Thyroid gland (tissue), 4 donors: Measurements from ENCODE around the gene ZDHHC9. TPM values are rescaled to one million over a fixed set of nuclear protein-coding genes. Genes with fewer than 3 reads are reported as not detected.

ENCODE experiments used
- DNase-seq, 2 donors: peaks; one replicate each; pipeline ENCODE4 v3.0.0-alpha.2; 2019
- H3K27ac ChIP-seq, 3 donors: fragments of 200-600 bp; sonication (generic); 1 replicate in 2 of 3; 2 replicates in 1 of 3; pipeline ENCODE4 v1.5.1; 2016 to 2019; ENCODE audit warnings: mild to moderate bottlenecking in 1 of 3, moderate library complexity in 1 of 3
- H3K27me3 ChIP-seq: fragments of 200-600 bp; sonication (generic); one replicate; pipeline ENCODE4 v1.5.1; 2019
- H3K36me3 ChIP-seq, 2 donors: fragments of 200-600 bp; sonication (generic); one replicate each; pipeline ENCODE4 v1.5.1; 2016 to 2019
- H3K4me1 ChIP-seq, 2 donors: fragments of 200-600 bp; sonication (generic); one replicate each; pipeline ENCODE4 v1.5.1; 2017 to 2019
- H3K4me3 ChIP-seq, 3 donors: fragments of 200-600 bp; sonication (generic); replicated peaks in 1 of 3; 1 replicate in 2 of 3; 2 replicates in 1 of 3; pipeline ENCODE4 v1.5.1; 2016; ENCODE audit warnings: mild to moderate bottlenecking in 1 of 3
- H3K9me3 ChIP-seq: fragments of 200-600 bp; sonication (generic); one replicate; pipeline ENCODE4 v1.5.1; 2017
- POLR2A ChIP-seq, 2 donors: fragments of 450-650 bp; IDR thresholded peaks; one replicate each; pipeline ENCODE4 v1.6.1; 2017; ENCODE audit warnings: antibody characterized with exemption in 2 of 2, mild to moderate bottlenecking in 2 of 2, moderate library complexity in 1 of 2
- whole genome bisulfite sequencing, 2 donors: methylation state at CpG; one replicate each; pipeline ENCODE4 v1.1.5; 2017; 5-methylcytosine and 5-hydroxymethylcytosine counted together
- intact Hi-C: fragments of 100-400 bp; cut with DNase I; formaldehyde crosslinking; loops from one replicate; pipeline ENCODE4 v1.15.1; 2023
- small RNA-seq: library from RNA; depleted of rRNA; stranded (forward); fragments of <200 nt; gene quantifications from one replicate; pipeline ENCODE3, GENCODE V24; 2016
- total RNA-seq, 4 donors: library from RNA; depleted of rRNA; stranded (reverse); fragments of >200 nt; gene quantifications; one replicate each; pipeline ENCODE4 v1.2.3, GENCODE V29; 2016
- TF ChIP-seq, protein P1 (sequence below), 6 experiments: fragments of 200-600 bp in 3 of 6; fragments of 450-650 bp in 3 of 6; sonication (generic) in 3 of 6; IDR thresholded peaks; one replicate each; pipeline ENCODE4 v1.5.1; 2016 to 2019; ENCODE audit warnings: antibody characterized with exemption in 6 of 6, mild to moderate bottlenecking in 2 of 6, inconsistent platforms in 1 of 6, moderate library complexity in 1 of 6

ZDHHC9 gene
- total RNA-seq, 4 donors from 2014 or later, result 19.7 to 35.6 (median 25.3) TPM

DNA sequence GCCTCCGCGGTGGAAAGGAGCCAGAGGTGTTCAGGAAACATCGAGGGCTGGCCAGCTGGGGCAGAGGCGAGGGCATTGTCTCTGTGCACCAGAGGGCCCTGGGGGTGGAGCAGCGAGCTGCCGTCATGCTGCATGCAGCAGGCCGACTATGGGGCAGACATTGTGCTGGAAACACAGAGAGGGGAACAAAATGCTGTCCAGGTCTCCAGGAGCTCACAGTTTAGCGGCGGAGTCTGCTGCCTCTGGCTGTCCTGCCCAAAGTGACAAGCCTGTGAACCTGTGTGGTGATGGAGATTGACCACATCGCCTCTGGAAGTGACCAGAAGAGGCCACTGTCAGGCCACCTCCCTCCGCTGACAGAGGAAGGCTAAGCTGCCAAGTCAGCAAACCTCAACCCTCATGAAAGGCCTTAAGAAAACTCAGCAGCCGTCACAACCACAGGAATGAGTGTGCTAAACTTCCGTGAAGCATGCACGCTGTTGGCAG is 84.1 kb downstream of the ZDHHC9 start:
- WGBS, 2 donors, result 20 to 23% methylated on average over 4 to 10 of the region's 14 CpGs
- Histone ChIP-seq H3K27ac (peak overlapping the region in 2 of 3 donors; percentile 39 to 40), H3K36me3 (no peaks in the 10 kb centered on the region), H3K9me3 (no peaks in the 10 kb centered on the region), H3K27me3 (no peaks in the 10 kb centered on the region), H3K4me1 (peaks cover 3 to 12% of the 10 kb centered on the region in 2 donors), H3K4me3 (no peak overlapping the region)
- TF ChIP-seq POLR2A (IDR thresholded peaks at IDR 0.05), result no peak
- TF ChIP-seq, protein P1, sequence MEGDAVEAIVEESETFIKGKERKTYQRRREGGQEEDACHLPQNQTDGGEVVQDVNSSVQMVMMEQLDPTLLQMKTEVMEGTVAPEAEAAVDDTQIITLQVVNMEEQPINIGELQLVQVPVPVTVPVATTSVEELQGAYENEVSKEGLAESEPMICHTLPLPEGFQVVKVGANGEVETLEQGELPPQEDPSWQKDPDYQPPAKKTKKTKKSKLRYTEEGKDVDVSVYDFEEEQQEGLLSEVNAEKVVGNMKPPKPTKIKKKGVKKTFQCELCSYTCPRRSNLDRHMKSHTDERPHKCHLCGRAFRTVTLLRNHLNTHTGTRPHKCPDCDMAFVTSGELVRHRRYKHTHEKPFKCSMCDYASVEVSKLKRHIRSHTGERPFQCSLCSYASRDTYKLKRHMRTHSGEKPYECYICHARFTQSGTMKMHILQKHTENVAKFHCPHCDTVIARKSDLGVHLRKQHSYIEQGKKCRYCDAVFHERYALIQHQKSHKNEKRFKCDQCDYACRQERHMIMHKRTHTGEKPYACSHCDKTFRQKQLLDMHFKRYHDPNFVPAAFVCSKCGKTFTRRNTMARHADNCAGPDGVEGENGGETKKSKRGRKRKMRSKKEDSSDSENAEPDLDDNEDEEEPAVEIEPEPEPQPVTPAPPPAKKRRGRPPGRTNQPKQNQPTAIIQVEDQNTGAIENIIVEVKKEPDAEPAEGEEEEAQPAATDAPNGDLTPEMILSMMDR (IDR thresholded peaks at IDR 0.05), result peak in 3 of 6 experiments; percentile 25 to 32 (median 26)
- peak; percentile 69 for DNase-seq
- intact Hi-C loops, result no loop called here

DNA sequence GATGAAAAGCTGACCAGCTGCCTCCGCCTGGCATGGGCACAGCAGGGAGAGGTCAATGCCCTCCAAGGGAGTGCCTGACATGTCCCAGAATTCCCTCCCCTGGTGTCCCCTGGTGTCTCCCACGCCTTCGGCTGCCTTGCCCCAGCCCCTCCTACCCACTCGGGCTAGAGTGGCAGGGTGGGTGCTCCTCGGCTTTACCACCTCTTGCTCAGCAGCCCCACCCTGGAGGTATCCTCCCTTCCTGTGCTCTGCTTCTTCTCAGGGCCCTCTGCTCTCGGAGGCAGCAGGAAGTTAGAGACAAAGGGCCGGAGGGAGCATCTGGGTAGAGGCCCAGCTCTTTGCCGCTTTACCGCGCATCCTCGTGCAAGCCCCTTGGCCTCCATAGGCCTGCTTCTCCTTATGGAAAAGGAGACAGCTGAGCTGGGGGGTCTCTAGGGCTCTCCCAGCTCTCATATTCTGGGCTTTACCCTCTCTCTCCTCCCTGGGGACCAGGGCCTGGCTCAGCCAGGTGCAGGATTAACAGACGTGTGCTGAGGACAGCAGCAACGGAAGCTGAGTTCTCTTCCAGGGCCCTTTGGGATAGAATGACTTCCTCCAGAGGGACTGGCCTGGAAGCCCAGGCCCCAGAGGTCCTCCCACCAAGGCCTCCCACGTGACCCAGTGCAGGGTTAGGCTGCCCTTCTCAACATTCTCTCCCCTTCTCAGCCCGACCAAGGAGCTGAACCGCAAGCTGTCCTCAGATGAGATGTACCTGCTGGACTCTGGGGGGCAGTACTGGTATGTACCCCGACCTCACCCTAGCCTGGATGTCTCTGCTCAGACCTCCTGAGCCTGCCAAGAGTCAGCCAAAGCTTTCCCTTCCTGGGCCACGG is 87.7 kb downstream of the ZDHHC9 start:
- TF ChIP-seq POLR2A (IDR thresholded peaks at IDR 0.05), result no peak
- WGBS, 2 donors, result 78 to 79% methylated on average over 6 to 11 of the region's 18 CpGs

DNA sequence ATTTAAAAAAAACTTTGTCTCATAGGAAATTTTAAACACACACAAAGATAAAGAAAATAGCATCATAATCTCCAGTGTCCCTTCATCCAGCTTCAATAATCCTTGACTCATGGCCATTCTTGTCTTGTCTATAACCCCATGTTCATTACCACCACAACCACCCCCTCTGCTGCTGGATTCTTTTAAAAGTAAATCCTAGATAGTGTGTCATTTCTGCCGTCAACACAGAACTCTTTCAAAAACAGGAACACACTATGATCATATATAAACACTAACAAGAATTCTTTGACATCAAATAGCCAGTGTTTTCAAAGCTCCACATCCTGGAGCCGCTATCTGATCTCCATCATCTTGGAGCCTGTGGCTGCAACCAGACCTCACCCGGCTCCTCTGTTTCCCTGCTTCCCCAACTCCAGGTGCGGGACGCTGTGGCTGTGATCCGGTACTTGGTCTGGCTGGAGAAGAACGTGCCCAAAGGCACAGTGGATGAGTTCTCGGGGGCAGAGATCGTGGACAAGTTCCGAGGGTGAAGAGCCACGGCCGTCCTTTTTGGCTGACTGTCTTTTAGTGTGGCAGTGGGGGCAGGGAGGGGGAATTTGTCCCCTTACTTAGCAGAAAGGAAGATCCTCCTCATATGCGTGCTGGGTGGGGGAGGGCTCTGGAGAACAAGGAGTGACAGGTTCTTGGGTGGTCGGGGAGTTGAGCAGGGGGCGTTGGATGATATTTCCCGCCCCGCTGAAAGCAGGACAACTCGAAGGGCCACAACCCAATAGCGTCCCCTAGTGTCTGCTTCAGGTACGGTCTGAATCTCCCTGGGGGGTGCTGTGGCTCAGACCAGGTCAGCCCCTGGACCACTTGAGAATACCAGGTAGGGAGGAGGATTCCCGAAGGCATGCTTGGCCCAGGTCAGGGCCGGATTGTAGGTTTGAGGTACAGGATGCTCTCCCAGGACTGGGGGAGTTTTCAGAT is 89.3 kb downstream of the ZDHHC9 start:
- H3K4me3 ChIP-seq, result no peak overlapping the region
- intact Hi-C loops, result no loop called here
- H3K4me1 ChIP-seq, result peaks cover under 1 to 3% of the 10 kb centered on the region in 2 donors
- no peaks in the 10 kb centered on the region for H3K9me3 ChIP-seq
- TF ChIP-seq, protein P1 (IDR thresholded peaks at IDR 0.05), result no peak
- TF ChIP-seq POLR2A (IDR thresholded peaks at IDR 0.05), result no peak
- WGBS, 2 donors, result 80 to 84% methylated on average over 4 to 18 of the region's 22 CpGs
- no peaks in the 10 kb centered on the region for H3K36me3 ChIP-seq
- no peaks in the 10 kb centered on the region for H3K27me3 ChIP-seq
- DNase-seq, result no peak
- H3K27ac ChIP-seq, result no peak overlapping the region

More for the DNA sequence above, 87.7 kb downstream of the ZDHHC9 start:
- Histone ChIP-seq H3K27me3 (no peaks in the 10 kb centered on the region), H3K4me3 (no peak overlapping the region), H3K36me3 (no peaks in the 10 kb centered on the region), H3K4me1 (peaks cover 3 to 12% of the 10 kb centered on the region in 2 donors), H3K27ac (no peak overlapping the region), H3K9me3 (no peaks in the 10 kb centered on the region)
- intact Hi-C loops, result no loop called here
- DNase-seq, result no peak

Small RNA genes lying within 50 kb of the gene (small RNA-seq; reads per million reads assigned to genes)
- not detected for gene RF00017

Other genes with a start within 250 kb of the ZDHHC9 start
- gene APLN, start 188.9 kb downstream of the ZDHHC9 start, total RNA-seq, result under 1 TPM in 2 of 4 donors, not detected in 2; 0.20 to 0.22 TPM
- 1 to 10 TPM in 3 of 4 donors, under 1 TPM in 1; 0.88 to 2.5 (median 1.8) TPM for gene XPNPEP2, start 104.9 kb downstream of the ZDHHC9 start, total RNA-seq
- gene SASH3, start 63.9 kb downstream of the ZDHHC9 start, total RNA-seq, result 1 to 10 TPM; 1.8 to 7.3 (median 3.0) TPM
- gene UTP14A, start 62.3 kb upstream of the ZDHHC9 start, total RNA-seq, result 10 to 100 TPM; 12.2 to 14.7 (median 13.4) TPM
- 10 to 100 TPM in 1 of 4 donors, 1 to 10 TPM in 3; 4.7 to 12.0 (median 6.2) TPM for gene BCORL1, start 138.7 kb upstream of the ZDHHC9 start, total RNA-seq